B cell (primary cell): Measurements from ENCODE around the gene LGR5. TPM values are rescaled to one million over a fixed set of nuclear protein-coding genes. Genes with fewer than 3 reads are reported as not detected.

Experiments used
- ATAC-seq: fragments of 200-7000 bp; cut with Tn5 transposase; one replicate; pipeline ENCODE4 v1.10.0; 2021; ENCODE audit warnings: low read depth, mild to moderate bottlenecking, moderate number of reproducible peaks, moderate library complexity
- CTCF ChIA-PET: fragments of 350-600 bp; sonication (Branson Sonifier 250); formaldehyde crosslinking; loops from one replicate; lab custom pipeline; 2021; ENCODE audit warnings: antibody characterized with exemption, inconsistent platforms; lab: Charles Lee
- POLR2A ChIA-PET: fragments of 350-600 bp; sonication (Branson Sonifier 250); formaldehyde crosslinking; loops from one replicate; lab custom pipeline; 2021; ENCODE audit warnings: antibody characterized with exemption; lab: Charles Lee
- DNase-seq: peaks from one replicate; pipeline ENCODE4 v3.0.0; 2013
- H2AFZ ChIP-seq: 2 replicates; pipeline ENCODE4 v1.6.1; 2012; ENCODE audit warnings: mild to moderate bottlenecking, low read depth, low read length; ENCODE audit not compliant: insufficient read depth, poor library complexity, severe bottlenecking
- H3K27ac ChIP-seq, 2 donors: 1 replicate in 1 of 2; 2 replicates in 1 of 2; pipeline ENCODE4 v1.5.1; 2012 to 2013; ENCODE audit warnings: low read length in 2 of 2, mild to moderate bottlenecking in 2 of 2, moderate library complexity in 1 of 2
- H3K27me3 ChIP-seq, 4 experiments: fragments of 200-600 bp in 1 of 4; sonication (generic) in 1 of 4; replicated peaks in 1 of 4; 1 replicate in 2 of 4; 2 replicates in 2 of 4; pipeline versions ENCODE4 v1.6.1 to v1.7.0; 2013 to 2016; ENCODE audit warnings: low read length in 3 of 4, mild to moderate bottlenecking in 2 of 4, mixed read lengths in 1 of 4, moderate library complexity in 1 of 4; ENCODE audit not compliant: insufficient read depth in 4 of 4, control insufficient read depth in 3 of 4; ENCODE audit errors: control extremely low read depth in 1 of 4
- H3K36me3 ChIP-seq, 2 experiments: replicated peaks in 1 of 2; 1 replicate in 1 of 2; 2 replicates in 1 of 2; pipeline versions ENCODE4 v1.6.1 to v1.7.1; 2013; ENCODE audit warnings: low read length in 1 of 2; ENCODE audit not compliant: insufficient read depth in 2 of 2, control insufficient read depth in 1 of 2; ENCODE audit errors: control extremely low read depth in 1 of 2, extremely low read depth in 1 of 2
- H3K4me1 ChIP-seq, 2 donors: fragments of 200-600 bp in 1 of 2; sonication (generic) in 1 of 2; 1 replicate in 1 of 2; 2 replicates in 1 of 2; pipeline versions ENCODE4 v1.5.1 to v1.6.1; 2013 to 2017; ENCODE audit warnings: low read length in 2 of 2; ENCODE audit not compliant: control insufficient read depth in 2 of 2, insufficient read depth in 2 of 2
- H3K4me2 ChIP-seq: replicated peaks from 2 replicates; pipeline ENCODE3; 2012; ENCODE audit warnings: mild to moderate bottlenecking, low read depth, low read length; ENCODE audit not compliant: poor library complexity, severe bottlenecking
- H3K4me3 ChIP-seq, 5 experiments: fragments of 200-600 bp in 1 of 5; sonication (generic) in 1 of 5; 1 replicate in 3 of 5; 2 replicates in 2 of 5; pipeline versions ENCODE4 v1.5.1 to v1.7.0; 2011 to 2016; ENCODE audit warnings: low read length in 4 of 5, mild to moderate bottlenecking in 4 of 5, low read depth in 2 of 5, control low read depth in 1 of 5, moderate library complexity in 1 of 5; ENCODE audit not compliant: insufficient read depth in 1 of 5; ENCODE audit errors: control extremely low read depth in 1 of 5, extremely low read depth in 1 of 5
- H3K79me2 ChIP-seq: fragments of 200-600 bp; sonication (generic); one replicate; pipeline ENCODE4 v1.6.0; 2016; ENCODE audit warnings: low read length; ENCODE audit not compliant: control insufficient read depth, insufficient read depth
- H3K9ac ChIP-seq: fragments of 200-600 bp; sonication (generic); 2 replicates; pipeline ENCODE4 v1.6.1; 2017; ENCODE audit warnings: mild to moderate bottlenecking, low read length, moderate library complexity
- H3K9me3 ChIP-seq, 3 donors: one replicate each; pipeline versions ENCODE4 v1.6.1 to v1.7.1; 2013; ENCODE audit warnings: low read length in 2 of 3; ENCODE audit not compliant: control insufficient read depth in 2 of 3, insufficient read depth in 1 of 3; ENCODE audit errors: control extremely low read depth in 1 of 3
- H4K20me1 ChIP-seq: 2 replicates; pipeline ENCODE4 v1.6.0; 2012; ENCODE audit warnings: mild to moderate bottlenecking, low read length; ENCODE audit not compliant: insufficient read depth, control insufficient read depth, poor library complexity, severe bottlenecking
- H3K27ac Mint-ChIP-seq: one replicate; pipeline ENCODE4 v1.8.0; 2021; ENCODE audit warnings: mixed read lengths
- H3K27me3 Mint-ChIP-seq: one replicate; pipeline ENCODE4 v1.8.0; 2021; ENCODE audit warnings: mixed read lengths
- H3K4me1 Mint-ChIP-seq: one replicate; pipeline ENCODE4 v1.8.0; 2021; ENCODE audit warnings: mixed read lengths
- H3K4me3 Mint-ChIP-seq: one replicate; pipeline ENCODE4 v1.8.0; 2021; ENCODE audit warnings: mixed read lengths
- H3K9me3 Mint-ChIP-seq: one replicate; pipeline ENCODE4 v1.8.0; 2022; ENCODE audit warnings: mixed read lengths; ENCODE audit not compliant: insufficient read depth
- CTCF ChIP-seq: fragments of 200-600 bp; IDR thresholded peaks from one replicate; pipeline ENCODE4 v1.8.0; 2022; ENCODE audit warnings: antibody characterized with exemption, mild to moderate bottlenecking
- EZH2 ChIP-seq: IDR thresholded peaks from 2 replicates; pipeline ENCODE4 v1.6.1; 2012; ENCODE audit warnings: borderline replicate concordance, low read depth, mild to moderate bottlenecking, moderate library complexity, low read length; ENCODE audit not compliant: insufficient read depth, poor library complexity, severe bottlenecking
- WGBS: methylation state at CpG from one replicate; pipeline ENCODE4 v1.1.5; 2013; ENCODE audit warnings: missing lambda C conversion rate; ENCODE audit not compliant: insufficient coverage; 5-methylcytosine and 5-hydroxymethylcytosine counted together
- intact Hi-C: fragments of 100-400 bp; cut with micrococcal nuclease; formaldehyde crosslinking; loops from one replicate; pipeline ENCODE4 v1.10.0; 2022
- polyA plus RNA-seq: library from polyadenylated mRNA; depleted of rRNA; stranded (reverse); fragments of >200 nt; gene quantifications from 2 replicates; pipeline ENCODE4 v1.2.3, GENCODE V29; 2012
- total RNA-seq, 2 donors: library from RNA; stranded (reverse); fragments of 120-200 nt in 1 of 2; gene quantifications; 1 replicate in 1 of 2; 2 replicates in 1 of 2; pipeline versions ENCODE4 v1.2.3 to v1.2.4, GENCODE V29; 2013 to 2022

LGR5 gene
- total and polyA plus RNA-seq, 2 donors (not counting 1 experiment from before 2014, with no cell fraction given), result 0.06 TPM; not detected in 1

GRCh38 chr12:71445071-71445470 is 5.5 kb downstream of the LGR5 start:
- ChIA-PET POLR2A (no interaction called here), CTCF (no interaction called here)
- intact Hi-C loops, result no loop called here

GRCh38 chr12:71447691-71448132 is 8.1 kb downstream of the LGR5 start:
- no peaks in the 10 kb centered on the region for H4K20me1 ChIP-seq
- peaks cover 37% of the 10 kb centered on the region for H3K27me3 Mint-ChIP-seq
- H3K9me3 Mint-ChIP-seq, result no peaks in the 10 kb centered on the region
- no peak overlapping the region for H3K4me3 Mint-ChIP-seq
- TF ChIP-seq EZH2 (no peak), CTCF (no peak)
- ATAC-seq (no peak), DNase-seq (no peak)
- H3K27ac Mint-ChIP-seq, result no peak overlapping the region
- CTCF ChIA-PET, result no interaction called here
- no peak overlapping the region for H3K27ac ChIP-seq
- intact Hi-C loops, result no loop called here
- H3K27me3 ChIP-seq, result no peaks in the 10 kb centered on the region
- no peak overlapping the region for H3K4me2 ChIP-seq
- no peaks in the 10 kb centered on the region for H3K4me1 ChIP-seq
- H3K79me2 ChIP-seq, result no peaks in the 10 kb centered on the region
- H2AFZ ChIP-seq, result no peak overlapping the region
- H3K4me3 ChIP-seq, result no peak overlapping the region
- H3K9ac ChIP-seq, result no peak overlapping the region
- POLR2A ChIA-PET, result no interaction called here
- no peaks in the 10 kb centered on the region for H3K36me3 ChIP-seq
- 74% methylated on average over 9 of the region's 9 CpGs for WGBS
- no peaks in the 10 kb centered on the region for H3K4me1 Mint-ChIP-seq
- H3K9me3 ChIP-seq, result no peaks in the 10 kb centered on the region

More at GRCh38 chr12:71445071-71445470, 5.5 kb downstream of the LGR5 start:
- Mint-ChIP-seq H3K4me3 (no peak overlapping the region), H3K27me3 (peaks cover 38% of the 10 kb centered on the region), H3K27ac (no peak overlapping the region), H3K9me3 (no peaks in the 10 kb centered on the region), H3K4me1 (peaks cover 12% of the 10 kb centered on the region)
- no peaks in the 10 kb centered on the region for H3K36me3 ChIP-seq
- no peak overlapping the region for H3K27ac ChIP-seq
- H2AFZ ChIP-seq, result no peak overlapping the region
- no peaks in the 10 kb centered on the region for H4K20me1 ChIP-seq
- H3K4me3 ChIP-seq, result no peak overlapping the region
- DNase-seq (no peak), ATAC-seq (no peak)
- H3K27me3 ChIP-seq, result peaks cover 0 to 22% (median 3%) of the 10 kb centered on the region in 4 experiments
- TF ChIP-seq CTCF, result no peak
- TF ChIP-seq EZH2, result no peak
- peaks cover 12 to 13% of the 10 kb centered on the region in 2 donors for H3K4me1 ChIP-seq
- no peak overlapping the region for H3K4me2 ChIP-seq
- H3K9ac ChIP-seq, result no peak overlapping the region
- WGBS, result no CpG with 5 or more reads among the region's 1 CpG
- no peaks in the 10 kb centered on the region for H3K79me2 ChIP-seq
- peaks cover 0 to 2% (median 0%) of the 10 kb centered on the region in 3 donors for H3K9me3 ChIP-seq
